HEK293T (cell line): ENCODE results near the gene TMEM87A.
"Not testable (repeated sequence)": the region's sequence is repeated elsewhere in the genome, so short reads cannot be mapped to it uniquely, and the experiment has no call there.

Experiments used
- CTCF ChIA-PET: fragments of 350-600 bp; formaldehyde crosslinking; extraction: SDS; loops from one replicate; lab custom pipeline; 2021; ENCODE audit warnings: antibody characterized with exemption, inconsistent platforms; lab: Yijun Ruan, JAX
- POLR2A ChIA-PET: fragments of 350-600 bp; formaldehyde crosslinking; extraction: SDS; loops from one replicate; lab custom pipeline; 2020; ENCODE audit warnings: antibody characterized with exemption, inconsistent platforms; lab: Yijun Ruan, JAX
- DNase-seq: peaks from one replicate; pipeline ENCODE4 v3.0.0; 2012; ENCODE audit warnings: mixed read lengths; ENCODE audit errors: extremely low spot score
- ARNT ChIP-seq: fragments of 450-650 bp; IDR thresholded peaks from 2 replicates; pipeline ENCODE4 v1.6.1; 2017; ENCODE audit warnings: mild to moderate bottlenecking
- BHLHE40 ChIP-seq: fragments of 450-650 bp; IDR thresholded peaks from 2 replicates; pipeline ENCODE4 v1.6.1; 2016; ENCODE audit warnings: mild to moderate bottlenecking, moderate library complexity, borderline replicate concordance
- CTBP1 ChIP-seq: fragments of 450-650 bp; IDR thresholded peaks from 2 replicates; pipeline ENCODE4 v1.6.1; 2016; ENCODE audit warnings: borderline replicate concordance
- ELF4 ChIP-seq: fragments of 450-650 bp; IDR thresholded peaks from 2 replicates; pipeline ENCODE4 v1.6.1; 2017; ENCODE audit warnings: antibody characterized with exemption
- FOXA1 ChIP-seq: fragments of 450-650 bp; IDR thresholded peaks from 2 replicates; pipeline ENCODE4 v1.6.1; 2016; ENCODE audit warnings: mild to moderate bottlenecking
- FOXK2 ChIP-seq: fragments of 450-650 bp; IDR thresholded peaks from 2 replicates; pipeline ENCODE4 v1.6.1; 2016; ENCODE audit warnings: mild to moderate bottlenecking
- FOXM1 ChIP-seq: fragments of 450-650 bp; IDR thresholded peaks from 2 replicates; pipeline ENCODE4 v1.6.1; 2017; ENCODE audit warnings: mild to moderate bottlenecking, borderline replicate concordance
- HDGF ChIP-seq: fragments of 450-650 bp; IDR thresholded peaks from 2 replicates; pipeline ENCODE4 v1.6.1; 2017; ENCODE audit warnings: antibody characterized with exemption, borderline replicate concordance
- L3MBTL2 ChIP-seq: fragments of 450-650 bp; conservative IDR thresholded peaks from 2 replicates; pipeline ENCODE4 v1.6.1; 2016; ENCODE audit warnings: mild to moderate bottlenecking
- LEF1 ChIP-seq: fragments of 450-650 bp; IDR thresholded peaks from 2 replicates; pipeline ENCODE4 v1.6.1; 2017; ENCODE audit warnings: mild to moderate bottlenecking, borderline replicate concordance
- NFRKB ChIP-seq: fragments of 450-650 bp; IDR thresholded peaks from 2 replicates; pipeline ENCODE4 v1.6.1; 2016; ENCODE audit warnings: mild to moderate bottlenecking, moderate library complexity
- PKNOX1 ChIP-seq: fragments of 450-650 bp; IDR thresholded peaks from 2 replicates; pipeline ENCODE4 v1.6.1; 2016
- SP1 ChIP-seq: fragments of 450-650 bp; IDR thresholded peaks from 2 replicates; pipeline ENCODE4 v1.6.1; 2017
- SUZ12 ChIP-seq: fragments of 450-650 bp; IDR thresholded peaks from 2 replicates; pipeline ENCODE4 v1.6.1; 2016; ENCODE audit warnings: mild to moderate bottlenecking
- TARDBP ChIP-seq: fragments of 450-650 bp; IDR thresholded peaks from 2 replicates; pipeline ENCODE4 v1.6.1; 2016
- ZNF384 ChIP-seq: fragments of 450-650 bp; IDR thresholded peaks from 2 replicates; pipeline ENCODE4 v1.6.1; 2016

Gene TMEM87A

DNA sequence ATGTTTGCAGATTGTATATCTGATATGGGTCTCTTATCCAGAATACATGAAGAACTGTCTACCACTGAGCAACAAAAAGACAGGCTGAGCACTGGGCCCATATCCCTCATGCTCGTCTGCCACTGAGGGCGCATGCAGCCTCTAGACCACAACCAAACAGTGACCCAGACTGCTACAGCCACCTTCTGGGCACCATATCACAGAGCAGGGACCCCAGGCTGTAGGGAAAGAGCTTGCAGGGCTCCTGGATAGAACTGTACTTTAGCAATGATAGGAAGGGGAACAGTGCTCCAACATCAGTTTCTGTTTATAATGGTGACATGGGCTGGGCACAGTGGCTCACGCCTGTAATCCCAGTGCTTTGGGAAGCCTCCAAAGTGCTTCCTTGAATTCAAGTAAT is 40.2 kb upstream of the TMEM87A start:
- ChIA-PET POLR2A (no interaction called here), CTCF (no interaction called here)
- no peak for DNase-seq
- no peak for TF ChIP-seq NFRKB
- TF ChIP-seq HDGF: no peak
- TF ChIP-seq PKNOX1: no peak
- no peak for TF ChIP-seq FOXA1
- no peak for TF ChIP-seq CTBP1
- no peak for TF ChIP-seq SUZ12
- no peak for TF ChIP-seq FOXK2
- no peak for TF ChIP-seq LEF1
- TF ChIP-seq ELF4: no peak
- no peak for TF ChIP-seq FOXM1
- no peak for TF ChIP-seq ARNT
- no peak for TF ChIP-seq L3MBTL2
- no peak for TF ChIP-seq BHLHE40

GRCh38 chr15:42306681-42307080 is 33.4 kb upstream of the TMEM87A start:
- no peak for DNase-seq
- no peak for TF ChIP-seq ARNT
- TF ChIP-seq PKNOX1: no peak
- TF ChIP-seq L3MBTL2: no peak
- TF ChIP-seq ZNF384: no peak
- TF ChIP-seq TARDBP: no peak
- TF ChIP-seq SP1: no peak
- no peak for TF ChIP-seq SUZ12
- TF ChIP-seq FOXK2: no peak
- no peak for TF ChIP-seq NFRKB
- no peak for TF ChIP-seq CTBP1
- TF ChIP-seq FOXM1: no peak
- no peak for TF ChIP-seq LEF1
- no peak for TF ChIP-seq FOXA1
- TF ChIP-seq BHLHE40: no peak
- TF ChIP-seq ELF4: no peak
- TF ChIP-seq HDGF: no peak
- CTCF ChIA-PET: no interaction called here
- POLR2A ChIA-PET: interaction anchor here (1.1 kb wide), 1 partner anchor 33 kb away, joined by 3 read pairs; the partner anchor contains the start of genes GANC and TMEM87A

DNA sequence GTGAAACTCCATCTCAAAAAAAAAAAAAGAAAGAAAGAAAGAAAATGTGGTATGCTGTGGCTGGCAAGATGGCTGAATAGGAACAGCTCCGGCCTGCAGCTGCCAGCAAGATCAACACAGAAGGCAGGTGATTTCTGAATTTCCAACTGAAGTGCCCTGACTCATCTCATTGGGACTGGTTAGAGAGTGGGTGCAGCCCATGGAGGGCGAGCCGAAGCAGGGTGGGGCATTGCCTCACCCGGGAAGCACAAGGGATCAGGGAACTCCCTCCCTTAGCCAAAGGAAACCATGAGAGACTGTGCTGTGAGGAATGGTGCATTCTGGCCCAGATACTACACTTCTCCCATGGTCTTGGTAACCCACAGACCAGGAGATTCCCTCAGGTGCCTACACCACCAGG is 27.8 kb upstream of the TMEM87A start:
- CTCF ChIA-PET, POLR2A ChIA-PET, DNase-seq: not testable (repeated sequence)

- no peak for TF ChIP-seq FOXK2
- no peak for TF ChIP-seq BHLHE40
- TF ChIP-seq ARNT: no peak
- no peak for TF ChIP-seq FOXM1
- no peak for TF ChIP-seq ZNF384
- no peak for TF ChIP-seq PKNOX1
- TF ChIP-seq FOXA1: no peak
- TF ChIP-seq SP1: no peak
- no peak for TF ChIP-seq LEF1
- no peak for TF ChIP-seq ELF4
- TF ChIP-seq CTBP1: no peak
- TF ChIP-seq NFRKB: no peak
- TF ChIP-seq SUZ12: no peak
- TF ChIP-seq TARDBP: no peak
- TF ChIP-seq L3MBTL2: no peak
- TF ChIP-seq HDGF: no peak
- ChIA-PET POLR2A (no interaction called here), CTCF (no interaction called here)
- DNase-seq: no peak
Measured at GRCh38 chr15:42289166-42289565, 15.9 kb upstream of the TMEM87A start.

DNA sequence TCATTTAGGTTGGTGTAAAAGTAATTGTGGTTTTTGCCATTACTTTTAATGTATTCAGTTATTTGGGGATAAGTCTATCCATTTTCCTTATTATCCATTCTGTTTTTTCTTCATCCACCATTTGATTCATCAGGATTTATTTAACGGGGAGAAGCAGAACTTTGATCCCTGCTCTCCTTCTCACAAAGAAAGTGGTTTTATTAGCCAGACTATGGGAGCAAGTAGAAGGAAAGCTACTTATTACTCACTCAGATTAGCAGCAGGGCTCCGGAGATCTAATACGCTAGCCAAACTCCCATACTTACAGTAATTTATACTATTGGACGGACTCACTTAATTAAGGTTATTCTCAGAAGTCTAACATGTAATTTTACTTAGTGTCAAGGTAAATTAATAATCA is 14.7 kb upstream of the TMEM87A start:
- ChIA-PET POLR2A (no interaction called here), CTCF (no interaction called here)
- DNase-seq: no peak
- TF ChIP-seq ELF4: no peak
- no peak for TF ChIP-seq FOXM1
- TF ChIP-seq SUZ12: no peak
- no peak for TF ChIP-seq L3MBTL2
- no peak for TF ChIP-seq LEF1
- TF ChIP-seq CTBP1: no peak
- TF ChIP-seq NFRKB: no peak
- TF ChIP-seq BHLHE40: no peak
- TF ChIP-seq ZNF384: no peak
- no peak for TF ChIP-seq HDGF
- TF ChIP-seq TARDBP: no peak
- no peak for TF ChIP-seq ARNT
- TF ChIP-seq FOXA1: no peak
- no peak for TF ChIP-seq FOXK2
- no peak for TF ChIP-seq PKNOX1
- TF ChIP-seq SP1: no peak

DNA sequence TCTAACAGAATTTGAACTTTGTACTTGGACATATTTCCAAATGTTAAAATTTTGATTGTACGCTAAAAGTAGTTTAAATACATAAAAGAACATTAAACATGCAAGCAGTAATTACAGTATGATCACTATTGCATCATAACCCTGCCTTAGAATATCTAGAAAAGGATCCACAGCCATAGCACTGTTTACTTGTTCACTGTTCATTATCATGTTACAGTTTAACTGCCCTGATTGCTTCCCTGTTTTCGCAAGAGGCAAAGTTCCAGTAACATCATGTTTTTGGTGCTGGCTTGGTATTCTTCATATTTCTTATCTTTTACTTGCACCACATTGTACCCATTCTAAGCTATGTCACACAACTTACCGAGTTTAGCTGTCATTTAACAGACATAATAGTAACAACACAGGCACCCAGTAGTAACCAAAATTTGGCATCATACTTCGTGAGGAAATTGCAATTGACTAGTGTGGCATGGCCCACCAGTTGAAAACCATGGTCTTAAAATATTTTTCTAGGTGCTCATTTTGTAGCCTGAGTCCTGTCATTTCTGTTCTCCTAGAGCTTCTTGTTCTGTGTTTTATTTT is 13.3 kb upstream of the TMEM87A start:
- POLR2A ChIA-PET: no interaction called here
- TF ChIP-seq FOXM1 (no peak), SP1 (no peak), FOXK2 (no peak), ELF4 (no peak)
- CTCF ChIA-PET: no interaction called here

More for the DNA sequence above, 13.3 kb upstream of the TMEM87A start:
- no peak for DNase-seq
